ENCODE data around the gene TTBK2. TPM values are rescaled to one million over a fixed set of nuclear protein-coding genes. Genes with fewer than 3 reads are reported as not detected.
"Not testable (repeated sequence)": the region's sequence is repeated elsewhere in the genome, so short reads cannot be mapped to it uniquely, and the experiment has no call there.

The TTBK2 gene
- total and polyA plus RNA-seq, 2 donors (not counting 3 experiments of a cell fraction or from before 2014, with no cell fraction given) = 4.4 to 17.1 TPM

DNA sequence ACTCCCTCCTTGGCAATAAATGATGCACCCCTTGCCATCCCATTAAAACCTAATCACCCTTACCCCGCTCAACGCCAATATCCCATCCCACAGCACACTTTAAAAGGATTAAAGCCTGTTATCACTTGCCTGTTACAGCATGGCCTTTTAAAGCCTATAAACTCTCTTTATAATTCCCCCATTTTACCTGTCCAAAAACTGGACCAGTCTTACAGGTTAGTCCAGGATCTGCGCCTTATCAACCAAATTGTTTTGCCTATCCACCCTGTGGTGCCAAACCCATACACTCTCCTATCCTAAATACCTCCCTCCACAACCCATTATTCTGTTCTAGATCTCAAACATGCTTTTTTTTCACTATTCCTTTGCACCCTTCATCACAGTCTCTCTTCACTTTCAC, 33.2 kb downstream of the TTBK2 start:
- intact Hi-C loops (cut with micrococcal nuclease); DNase-seq (ENCODE audit: low read depth, low spot score); CTCF ChIA-PET; H3K79me2 ChIP-seq (ENCODE audit: control insufficient read depth, insufficient read depth, low read length); H3K9me3 ChIP-seq (replicated peaks; ENCODE audit: control insufficient read depth, insufficient read depth, low read length); POLR2A ChIA-PET; H3K27ac ChIP-seq (ENCODE audit: insufficient read depth, low read depth, low read length); H2AFZ ChIP-seq (ENCODE audit: low read depth, low read length); dilution Hi-C loops (cut with MboI; ENCODE audit: extremely low pct_ligation_motif_present, low sequenced_read_pairs); H3K4me2 ChIP-seq (ENCODE audit: insufficient read depth, low read length); FAIRE-seq; H3K9ac ChIP-seq (replicated peaks; ENCODE audit: extremely low read depth, insufficient read depth, low read length); BruUV-seq (replicated peaks); H3K4me3 ChIP-seq (replicated peaks in 1 of 3; ENCODE audit: insufficient read depth in 1 of 3, low read depth in 1 of 3, low read length in 3 of 3); H3K27me3 ChIP-seq (ENCODE audit: control insufficient read depth in 2 of 2, insufficient read depth in 2 of 2, low read length in 2 of 2); H4K20me1 ChIP-seq (replicated peaks; ENCODE audit: control insufficient read depth, extremely low read depth, insufficient read depth, low read length); H3K9me1 ChIP-seq (replicated peaks; ENCODE audit: control insufficient read depth, extremely low read depth, insufficient read depth, low read length); H3K36me3 ChIP-seq (ENCODE audit: control insufficient read depth in 2 of 2, extremely low read depth in 1 of 2, insufficient read depth in 2 of 2, low read length in 2 of 2): not testable (repeated sequence)
- H3K4me1 ChIP-seq (ENCODE audit: control insufficient read depth, extremely low read depth, insufficient read depth, low read length) = peaks cover 20% of the 10 kb centered on the region

- no peak for FAIRE-seq
- no peaks in the 10 kb centered on the region for H3K9me1 ChIP-seq (replicated peaks; ENCODE audit: control insufficient read depth, extremely low read depth, insufficient read depth, low read length)
These were observed 40.5 kb downstream of the TTBK2 start for GRCh38 chr15:42880121-42880520.

More at GRCh38 chr15:42880121-42880520, 40.5 kb downstream of the TTBK2 start:
- Histone ChIP-seq H3K4me1 (ENCODE audit: control insufficient read depth, extremely low read depth, insufficient read depth, low read length) (no peaks in the 10 kb centered on the region), H3K79me2 (ENCODE audit: control insufficient read depth, insufficient read depth, low read length) (no peaks in the 10 kb centered on the region), H4K20me1 (replicated peaks; ENCODE audit: control insufficient read depth, extremely low read depth, insufficient read depth, low read length) (no peaks in the 10 kb centered on the region), H3K4me2 (ENCODE audit: insufficient read depth, low read length) (no peak overlapping the region), H2AFZ (ENCODE audit: low read depth, low read length) (no peak overlapping the region), H3K9ac (replicated peaks; ENCODE audit: extremely low read depth, insufficient read depth, low read length) (no peak overlapping the region), H3K9me3 (replicated peaks; ENCODE audit: control insufficient read depth, insufficient read depth, low read length) (no peaks in the 10 kb centered on the region), H3K36me3 (ENCODE audit: control insufficient read depth in 2 of 2, extremely low read depth in 1 of 2, insufficient read depth in 2 of 2, low read length in 2 of 2) (peaks cover 0 to 3% of the 10 kb centered on the region in 2 experiments), H3K4me3 (replicated peaks in 1 of 3; ENCODE audit: insufficient read depth in 1 of 3, low read depth in 1 of 3, low read length in 3 of 3) (no peak overlapping the region), H3K27me3 (ENCODE audit: control insufficient read depth in 2 of 2, insufficient read depth in 2 of 2, low read length in 2 of 2) (no peaks in the 10 kb centered on the region), H3K27ac (ENCODE audit: insufficient read depth, low read depth, low read length) (no peak overlapping the region)
- CTCF ChIA-PET = interaction anchor here (1.2 to 1.4 kb wide), 2 partner anchors 10 to 28 kb away, joined by 3 to 4 read pairs; no protein-coding TSS in a partner anchor
- dilution Hi-C loops (cut with MboI; ENCODE audit: extremely low pct_ligation_motif_present, low sequenced_read_pairs) = no loop called here
- intact Hi-C loops (cut with micrococcal nuclease) = no loop called here
- DNase-seq (ENCODE audit: low read depth, low spot score) = no peak
- BruUV-seq (replicated peaks) = no TSS peak
- TF ChIP-seq MAX (IDR thresholded peaks at IDR 0.05; ENCODE audit: insufficient read depth, insufficient read length) (no peak), FOS (IDR thresholded peaks at IDR 0.05; ENCODE audit: borderline replicate concordance, insufficient read depth, low read length) (no peak), EZH2 (IDR thresholded peaks at IDR 0.05; ENCODE audit: borderline replicate concordance, low read depth, low read length, severe bottlenecking) (no peak), JUN (IDR thresholded peaks at IDR 0.05; ENCODE audit: borderline replicate concordance, insufficient read depth, insufficient read length, low read depth) (no peak), GATA2 (IDR thresholded peaks at IDR 0.05; ENCODE audit: insufficient read depth, insufficient read length, low read depth, low read length) (no peak), POLR2A (IDR thresholded peaks at IDR 0.05; ENCODE audit: low read depth, low read length) (no peak), POLR2AphosphoS5 (IDR thresholded peaks at IDR 0.05; ENCODE audit: insufficient read depth, low read depth, low read length) (no peak), MYC (IDR thresholded peaks at IDR 0.05; ENCODE audit: low read depth, low read length) (no peak)
- TF ChIP-seq, protein P1, sequence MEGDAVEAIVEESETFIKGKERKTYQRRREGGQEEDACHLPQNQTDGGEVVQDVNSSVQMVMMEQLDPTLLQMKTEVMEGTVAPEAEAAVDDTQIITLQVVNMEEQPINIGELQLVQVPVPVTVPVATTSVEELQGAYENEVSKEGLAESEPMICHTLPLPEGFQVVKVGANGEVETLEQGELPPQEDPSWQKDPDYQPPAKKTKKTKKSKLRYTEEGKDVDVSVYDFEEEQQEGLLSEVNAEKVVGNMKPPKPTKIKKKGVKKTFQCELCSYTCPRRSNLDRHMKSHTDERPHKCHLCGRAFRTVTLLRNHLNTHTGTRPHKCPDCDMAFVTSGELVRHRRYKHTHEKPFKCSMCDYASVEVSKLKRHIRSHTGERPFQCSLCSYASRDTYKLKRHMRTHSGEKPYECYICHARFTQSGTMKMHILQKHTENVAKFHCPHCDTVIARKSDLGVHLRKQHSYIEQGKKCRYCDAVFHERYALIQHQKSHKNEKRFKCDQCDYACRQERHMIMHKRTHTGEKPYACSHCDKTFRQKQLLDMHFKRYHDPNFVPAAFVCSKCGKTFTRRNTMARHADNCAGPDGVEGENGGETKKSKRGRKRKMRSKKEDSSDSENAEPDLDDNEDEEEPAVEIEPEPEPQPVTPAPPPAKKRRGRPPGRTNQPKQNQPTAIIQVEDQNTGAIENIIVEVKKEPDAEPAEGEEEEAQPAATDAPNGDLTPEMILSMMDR (IDR thresholded peaks at IDR 0.05; ENCODE audit: extremely low read depth in 1 of 2, insufficient read depth in 1 of 2, low read depth in 1 of 2, low read length in 2 of 2) = no peak
- POLR2A ChIA-PET = no interaction called here
